ENCODE measurements around the gene MEP1A.

GRCh38 chr6:46849361-46849690, 56.1 kb downstream of the MEP1A start:
- TF ChIP-seq CTCF (IDR thresholded peaks at IDR 0.05) (no peak), POLR2A (IDR thresholded peaks at IDR 0.05; ENCODE audit: low read depth) (no peak)

All from esophagus muscularis mucosa (tissue), 3 donors.